Mucosa of rectum (tissue), 2 donors: ENCODE measurements around the gene KRT26.
"Not testable (repeated sequence)": the region's sequence is repeated elsewhere in the genome, so short reads cannot be mapped to it uniquely, and the experiment has no call there.

Experiments
- H3K27ac ChIP-seq, 2 donors: one replicate each; pipeline ENCODE4 v1.7.0; 2013; ENCODE audit warnings: inconsistent platforms in 2 of 2, low read depth in 2 of 2, low read length in 2 of 2
- H3K27me3 ChIP-seq, 2 donors: one replicate each; pipeline ENCODE4 v1.7.0; 2013; ENCODE audit warnings: low read length in 2 of 2; ENCODE audit not compliant: control insufficient read depth in 2 of 2, insufficient read depth in 2 of 2
- H3K36me3 ChIP-seq, 2 donors: one replicate each; pipeline ENCODE4 v1.7.0; 2013; ENCODE audit warnings: low read length in 2 of 2; ENCODE audit not compliant: control insufficient read depth in 2 of 2, insufficient read depth in 2 of 2
- H3K4me1 ChIP-seq, 2 donors: one replicate each; pipeline ENCODE4 v1.7.0; 2013; ENCODE audit warnings: low read length in 2 of 2, mild to moderate bottlenecking in 1 of 2; ENCODE audit not compliant: control insufficient read depth in 2 of 2, insufficient read depth in 2 of 2
- H3K4me3 ChIP-seq, 2 donors: one replicate each; pipeline ENCODE4 v1.7.0; 2013; ENCODE audit warnings: low read length in 2 of 2
- H3K9ac ChIP-seq, 2 donors: one replicate each; pipeline ENCODE4 v1.7.0; 2013; ENCODE audit warnings: low read length in 2 of 2, low read depth in 1 of 2, mild to moderate bottlenecking in 1 of 2
- H3K9me3 ChIP-seq, 2 donors: one replicate each; pipeline ENCODE4 v1.7.0; 2013; ENCODE audit warnings: low read length in 2 of 2; ENCODE audit not compliant: control insufficient read depth in 2 of 2
- donor health status: healthy.
- donor health status: Normal muscosa, but diverticular disease.

Gene KRT26

GRCh38 chr17:40777459-40777858 lies 5.5 kb upstream of the KRT26 start:
- Histone ChIP-seq H3K9ac (no peak overlapping the region), H3K9me3 (no peaks in the 10 kb centered on the region), H3K4me3 (no peak overlapping the region), H3K36me3 (no peaks in the 10 kb centered on the region), H3K27me3 (peaks cover 5 to 17% of the 10 kb centered on the region in 2 donors), H3K4me1 (no peaks in the 10 kb centered on the region), H3K27ac (no peak overlapping the region)

DNA sequence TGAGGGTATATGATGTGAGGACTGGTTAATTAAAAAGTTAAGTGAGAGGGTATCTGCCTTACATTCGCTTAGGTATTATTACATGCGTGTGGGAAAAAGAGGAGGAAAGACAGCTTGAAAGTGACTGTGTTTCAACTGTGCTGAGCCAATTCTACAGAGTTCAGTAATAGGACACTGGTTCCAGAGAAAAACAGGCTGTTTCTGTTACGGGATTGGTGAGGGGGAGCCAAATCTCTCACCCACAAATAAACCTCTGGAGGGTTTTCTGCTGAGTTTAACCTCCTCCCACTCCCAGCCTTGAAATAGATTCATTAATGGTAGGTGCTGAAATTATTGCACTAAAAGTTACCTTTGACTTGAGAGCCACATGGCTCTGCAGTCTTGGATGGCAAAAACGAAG lies 3.9 kb upstream of the KRT26 start:
- Histone ChIP-seq H3K36me3 (no peaks in the 10 kb centered on the region), H3K27me3 (peaks cover 9 to 22% of the 10 kb centered on the region in 2 donors), H3K9ac (no peak overlapping the region), H3K27ac (no peak overlapping the region), H3K4me3 (no peak overlapping the region), H3K9me3 (no peaks in the 10 kb centered on the region), H3K4me1 (no peaks in the 10 kb centered on the region)

DNA sequence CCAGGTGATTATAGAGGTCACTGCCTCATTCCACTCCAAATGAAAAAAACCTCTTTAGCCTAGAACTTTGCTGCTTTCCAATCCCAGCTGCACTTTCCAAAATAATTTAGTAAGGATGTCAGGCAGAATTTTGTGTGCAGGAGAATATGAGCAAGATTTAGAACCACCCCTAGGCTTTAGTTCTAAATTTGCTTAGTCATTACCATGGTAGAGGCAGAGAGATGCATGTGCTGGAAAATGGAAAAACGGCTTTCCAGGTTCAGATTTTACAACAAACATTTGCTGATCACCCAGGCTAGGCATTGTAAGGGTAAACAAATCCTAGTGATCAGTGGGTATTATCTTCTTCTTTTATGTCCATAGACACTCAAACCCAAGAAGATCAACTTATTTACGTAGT lies 6.3 kb downstream of the KRT26 start:
- Histone ChIP-seq H3K9me3 (peaks cover 3 to 13% of the 10 kb centered on the region in 2 donors), H3K27ac (no peak overlapping the region), H3K4me1 (no peaks in the 10 kb centered on the region), H3K9ac (no peak overlapping the region), H3K4me3 (no peak overlapping the region), H3K36me3 (no peaks in the 10 kb centered on the region), H3K27me3 (peaks cover 0 to 3% of the 10 kb centered on the region in 2 donors)

GRCh38 chr17:40763752-40764151 lies 8.2 kb downstream of the KRT26 start:
- no peak overlapping the region for H3K27ac ChIP-seq
- no peaks in the 10 kb centered on the region for H3K4me1 ChIP-seq
- H3K27me3 ChIP-seq, result peaks cover 0 to 6% of the 10 kb centered on the region in 2 donors
- no peak overlapping the region for H3K4me3 ChIP-seq
- H3K36me3 ChIP-seq, result no peaks in the 10 kb centered on the region
- H3K9ac ChIP-seq, result no peak overlapping the region
- peaks cover 10 to 21% of the 10 kb centered on the region in 2 donors for H3K9me3 ChIP-seq

DNA sequence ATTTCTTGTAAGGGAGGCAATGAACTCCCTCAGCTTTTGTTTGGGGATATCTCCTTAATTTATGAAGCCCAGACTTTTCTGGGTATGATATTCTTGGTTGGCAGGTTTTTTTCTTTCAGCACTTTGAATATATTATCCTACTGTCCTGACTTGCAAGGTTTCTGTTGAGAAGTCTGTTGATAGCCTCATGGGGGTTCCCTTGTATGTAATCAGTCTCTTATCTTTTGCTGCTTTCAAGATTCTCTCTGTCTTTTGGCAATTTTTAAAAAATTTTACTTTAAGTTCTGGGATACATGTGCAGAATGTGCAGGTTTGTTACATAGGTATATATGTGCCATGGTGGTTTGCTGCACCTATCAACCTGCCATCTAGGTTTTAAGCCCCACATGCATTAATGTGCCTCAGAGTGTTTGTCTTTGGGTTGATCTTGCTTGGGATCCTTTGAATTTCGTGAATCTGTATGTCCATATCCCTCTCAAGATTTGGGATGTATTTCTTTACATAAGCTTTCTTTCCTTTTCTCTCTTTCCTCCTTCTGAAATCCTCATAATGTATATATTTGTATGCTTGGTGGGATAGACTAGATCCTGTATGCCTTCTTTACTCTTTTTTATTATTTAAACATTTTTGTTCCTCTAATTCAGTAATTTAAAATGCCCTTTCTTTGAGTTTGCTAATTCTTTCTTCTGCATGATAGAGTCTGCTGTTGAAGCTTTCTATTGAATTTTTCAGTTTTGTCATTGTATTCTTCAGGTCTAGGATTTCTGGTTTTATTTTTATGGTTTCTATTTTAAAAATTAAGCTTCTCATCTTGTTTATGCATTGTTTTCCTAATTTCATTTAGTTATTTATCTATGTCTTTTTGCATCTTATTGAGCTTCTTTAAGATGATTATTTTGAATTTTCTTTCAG lies 11.6 kb downstream of the KRT26 start:
- Histone ChIP-seq H3K27me3 (peaks cover 0 to 6% of the 10 kb centered on the region in 2 donors), H3K36me3 (no peaks in the 10 kb centered on the region), H3K4me1 (no peaks in the 10 kb centered on the region), H3K4me3 (no peak overlapping the region), H3K9me3 (peaks cover 10 to 21% of the 10 kb centered on the region in 2 donors), H3K27ac (no peak overlapping the region), H3K9ac (no peak overlapping the region)

DNA sequence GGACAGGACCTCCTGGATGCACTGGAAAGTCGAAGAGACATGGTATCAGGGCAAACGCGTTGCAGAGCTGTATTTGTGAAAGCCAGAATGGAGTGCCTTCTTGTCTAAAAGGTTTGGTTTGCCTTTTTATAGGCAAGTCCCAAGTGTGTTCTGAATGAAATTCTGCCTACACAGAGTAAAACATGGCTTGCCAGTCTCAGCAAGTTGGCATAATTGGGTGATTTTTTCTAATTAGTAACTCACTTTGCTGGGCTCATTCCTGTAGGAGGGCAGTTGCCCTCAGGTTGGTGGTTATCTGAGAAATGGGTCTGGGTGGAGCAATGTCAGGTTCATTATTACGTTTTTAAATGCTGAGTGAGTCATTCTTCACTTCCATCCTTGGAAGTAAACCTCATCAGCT lies 16.8 kb downstream of the KRT26 start, which contains the start of gene KRT25:
TSS of gene KRT25 (minus strand) at position 101 of the 400 bp plus-strand sequence. CDS start at position 41, 60 bp downstream.
- H3K27me3 ChIP-seq, result peaks cover 0 to 5% of the 10 kb centered on the region in 2 donors
- peaks cover 4 to 5% of the 10 kb centered on the region in 2 donors for H3K9me3 ChIP-seq
- H3K27ac ChIP-seq, result no peak within 1 kb of the TSS
- H3K4me3 ChIP-seq, result no peak within 1 kb of the TSS
- no peak within 1 kb of the TSS for H3K9ac ChIP-seq
- H3K4me1 ChIP-seq, result no peaks in the 10 kb centered on the region
- H3K36me3 ChIP-seq, result no peaks in the 10 kb centered on the region

DNA sequence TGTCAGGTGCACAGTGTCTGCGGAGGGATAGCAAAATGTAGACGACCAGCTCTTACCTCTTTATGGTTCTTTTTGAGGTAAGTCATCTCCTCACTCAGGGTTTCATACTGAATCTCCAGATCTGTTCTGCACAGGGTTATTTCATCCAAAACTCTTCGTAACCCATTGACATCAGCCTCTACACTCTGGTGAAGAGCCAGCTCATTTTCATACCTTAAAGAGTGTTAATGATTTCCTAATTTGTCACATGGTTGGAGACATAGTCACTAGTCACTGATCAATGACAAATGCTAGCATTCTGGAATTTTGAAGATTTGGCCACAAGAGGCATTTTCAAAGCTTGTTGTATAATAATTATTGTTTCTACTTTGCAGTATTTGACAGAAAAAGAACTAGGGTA lies 18.2 kb downstream of the KRT26 start:
- Histone ChIP-seq H3K27me3 (peaks cover 0 to 5% of the 10 kb centered on the region in 2 donors), H3K9me3 (peaks cover under 1 to 1% of the 10 kb centered on the region in 2 donors), H3K4me1 (no peaks in the 10 kb centered on the region), H3K27ac (no peak overlapping the region), H3K4me3 (no peak overlapping the region), H3K36me3 (no peaks in the 10 kb centered on the region), H3K9ac (no peak overlapping the region)

- Histone ChIP-seq H3K27me3 (peaks cover 2 to 7% of the 10 kb centered on the region in 2 donors), H3K27ac (no peak overlapping the region)
Measured at GRCh38 chr17:40751065-40751464, 20.9 kb downstream of the KRT26 start.

DNA sequence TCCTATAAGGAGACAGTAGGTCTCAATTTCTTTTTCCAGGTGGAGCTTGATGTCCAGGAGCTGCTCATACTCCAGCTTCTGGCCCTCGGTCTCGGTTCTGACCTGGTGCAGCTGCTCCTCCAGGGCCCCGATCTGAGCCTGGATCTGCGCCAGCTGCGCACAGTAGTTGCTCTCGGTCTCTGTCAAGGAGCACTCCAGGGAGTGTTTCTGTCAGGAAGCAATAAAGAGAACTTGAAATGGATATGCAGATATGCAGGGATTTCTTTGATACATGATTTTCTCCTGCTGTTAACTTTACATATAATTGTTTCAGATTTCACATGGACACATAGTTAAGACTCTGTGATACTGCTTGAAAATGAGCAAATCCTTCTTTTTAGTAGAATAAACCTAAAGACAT lies 21.6 kb downstream of the KRT26 start:
- peaks cover 0 to 4% of the 10 kb centered on the region in 2 donors for H3K9me3 ChIP-seq
- no peak overlapping the region for H3K27ac ChIP-seq
- H3K4me1 ChIP-seq, result no peaks in the 10 kb centered on the region
- no peaks in the 10 kb centered on the region for H3K36me3 ChIP-seq
- peaks cover 2 to 7% of the 10 kb centered on the region in 2 donors for H3K27me3 ChIP-seq
- no peak overlapping the region for H3K9ac ChIP-seq
- H3K4me3 ChIP-seq, result no peak overlapping the region

More at GRCh38 chr17:40751065-40751464, 20.9 kb downstream of the KRT26 start:
- no peaks in the 10 kb centered on the region for H3K36me3 ChIP-seq
- no peak overlapping the region for H3K9ac ChIP-seq
- H3K4me3 ChIP-seq, result no peak overlapping the region
- peaks cover 0 to 4% of the 10 kb centered on the region in 2 donors for H3K9me3 ChIP-seq
- no peaks in the 10 kb centered on the region for H3K4me1 ChIP-seq

GRCh38 chr17:40748666-40749065 lies 23.3 kb downstream of the KRT26 start:
- H3K9ac ChIP-seq, H3K36me3 ChIP-seq, H3K4me1 ChIP-seq, H3K27ac ChIP-seq, H3K4me3 ChIP-seq, H3K27me3 ChIP-seq, H3K9me3 ChIP-seq: not testable (repeated sequence)
